ENCODE results near the gene ATRNL1. TPM values are rescaled to one million over a fixed set of nuclear protein-coding genes. Genes with fewer than 3 reads are reported as not detected.

The ATRNL1 gene
- polyA plus RNA-seq, 1 of the 3 experiments (the other 2 are of a cell fraction), result 0.67 TPM

DNA sequence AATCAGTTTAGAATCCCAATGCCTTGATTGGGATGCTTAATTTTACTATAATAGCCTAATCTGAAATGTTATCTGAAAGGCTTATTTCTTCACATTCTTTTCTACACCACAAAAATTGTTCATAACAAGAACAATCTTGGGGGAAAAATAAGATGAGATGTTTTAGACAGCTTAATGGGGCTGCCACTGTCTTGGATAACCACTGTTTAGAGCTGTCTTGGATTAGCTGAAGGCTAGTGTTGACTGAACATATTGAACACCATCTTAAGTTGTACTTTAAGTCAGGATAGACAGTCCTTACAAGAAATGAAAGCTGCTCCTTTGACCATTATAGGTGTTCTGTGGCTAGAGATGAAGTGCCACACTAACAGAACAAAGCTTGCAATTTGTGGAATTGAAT lies 678.6 kb downstream of the ATRNL1 start:
- Histone ChIP-seq H3K4me1 (ENCODE audit: control insufficient read depth in 1 of 2, insufficient read depth in 2 of 2, low read depth in 1 of 2, low read length in 1 of 2) (no peaks in the 10 kb centered on the region; a peak in 1 of 4 replicates), H3K36me3 (replicated peaks in 1 of 2; ENCODE audit: control insufficient read depth in 1 of 2, insufficient read depth in 2 of 2, low read length in 1 of 2) (no peaks in the 10 kb centered on the region), H3K9ac (no peak overlapping the region), H3K4me3 (ENCODE audit: low read depth in 2 of 2, low read length in 1 of 2) (no peak overlapping the region), H4K20me1 (ENCODE audit: insufficient read depth) (no peaks in the 10 kb centered on the region), H3K79me2 (ENCODE audit: insufficient read depth) (no peaks in the 10 kb centered on the region), H3K9me3 (no peaks in the 10 kb centered on the region), H3K9me2 (no peaks in the 10 kb centered on the region), H3K27ac (ENCODE audit: low read depth in 2 of 2, low read length in 1 of 2) (no peak overlapping the region), H3F3A (replicated peaks; ENCODE audit: insufficient read depth) (no peaks in the 10 kb centered on the region), H3K4me2 (no peak overlapping the region), H3K27me3 (ENCODE audit: insufficient read depth) (no peaks in the 10 kb centered on the region), H2AFZ (ENCODE audit: low read depth) (no peak overlapping the region)
- CTCF ChIA-PET, result no interaction called here
- DNase-seq, result no peak
- POLR2A ChIA-PET, result no interaction called here
- TF ChIP-seq, protein P1, sequence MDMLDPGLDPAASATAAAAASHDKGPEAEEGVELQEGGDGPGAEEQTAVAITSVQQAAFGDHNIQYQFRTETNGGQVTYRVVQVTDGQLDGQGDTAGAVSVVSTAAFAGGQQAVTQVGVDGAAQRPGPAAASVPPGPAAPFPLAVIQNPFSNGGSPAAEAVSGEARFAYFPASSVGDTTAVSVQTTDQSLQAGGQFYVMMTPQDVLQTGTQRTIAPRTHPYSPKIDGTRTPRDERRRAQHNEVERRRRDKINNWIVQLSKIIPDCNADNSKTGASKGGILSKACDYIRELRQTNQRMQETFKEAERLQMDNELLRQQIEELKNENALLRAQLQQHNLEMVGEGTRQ (IDR thresholded peaks at IDR 0.05; ENCODE audit: borderline replicate concordance, low read depth, low read length), result no peak
- no peak for TF ChIP-seq MXI1 (IDR thresholded peaks at IDR 0.05; ENCODE audit: low read depth, low read length)
- no peak for TF ChIP-seq GABPA (IDR thresholded peaks at IDR 0.05; ENCODE audit: low read depth)
- no peak for TF ChIP-seq SIN3A (IDR thresholded peaks at IDR 0.05; ENCODE audit: borderline replicate concordance, low read depth, low read length)
- TF ChIP-seq TAF1 (IDR thresholded peaks at IDR 0.05; ENCODE audit: borderline replicate concordance, low read depth, low read length), result no peak
- TF ChIP-seq RXRA (IDR thresholded peaks at IDR 0.05; ENCODE audit: borderline replicate concordance, low read depth), result no peak
- no peak for TF ChIP-seq NFIC (IDR thresholded peaks at IDR 0.05; ENCODE audit: borderline replicate concordance)
- no peak for TF ChIP-seq CTCF (IDR thresholded peaks at IDR 0.05)
- TF ChIP-seq GATA2 (CRISPR knock-in tag; IDR thresholded peaks at IDR 0.05), result no peak
- TF ChIP-seq TEAD4 (IDR thresholded peaks at IDR 0.05; ENCODE audit: borderline replicate concordance, insufficient read depth), result no peak
- no peak for TF ChIP-seq TCF12 (IDR thresholded peaks at IDR 0.05)
- no peak for TF ChIP-seq REST (IDR thresholded peaks at IDR 0.05; ENCODE audit: low read depth, low read length)
- TF ChIP-seq CHD2 (IDR thresholded peaks at IDR 0.05; ENCODE audit: low read length, partially characterized antibody), result no peak
- TF ChIP-seq USF1 (IDR thresholded peaks at IDR 0.05; ENCODE audit: borderline replicate concordance, low read depth), result no peak
- no peak for TF ChIP-seq NRF1 (IDR thresholded peaks at IDR 0.05; ENCODE audit: low read depth, low read length)
- no peak for TF ChIP-seq RCOR1 (IDR thresholded peaks at IDR 0.05; ENCODE audit: low read length)
- TF ChIP-seq FOXM1 (IDR thresholded peaks at IDR 0.05; ENCODE audit: low read depth), result no peak
- TF ChIP-seq, protein P2, sequence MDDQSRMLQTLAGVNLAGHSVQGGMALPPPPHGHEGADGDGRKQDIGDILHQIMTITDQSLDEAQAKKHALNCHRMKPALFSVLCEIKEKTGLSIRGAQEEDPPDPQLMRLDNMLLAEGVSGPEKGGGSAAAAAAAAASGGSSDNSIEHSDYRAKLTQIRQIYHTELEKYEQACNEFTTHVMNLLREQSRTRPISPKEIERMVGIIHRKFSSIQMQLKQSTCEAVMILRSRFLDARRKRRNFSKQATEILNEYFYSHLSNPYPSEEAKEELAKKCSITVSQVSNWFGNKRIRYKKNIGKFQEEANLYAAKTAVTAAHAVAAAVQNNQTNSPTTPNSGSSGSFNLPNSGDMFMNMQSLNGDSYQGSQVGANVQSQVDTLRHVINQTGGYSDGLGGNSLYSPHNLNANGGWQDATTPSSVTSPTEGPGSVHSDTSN (IDR thresholded peaks at IDR 0.05), result no peak
